Mammary epithelial cell (primary cell): ENCODE data around the gene SNTB2.

Experiments
- EZH2 ChIP-seq: IDR thresholded peaks from 2 replicates; pipeline ENCODE4 v1.6.1; 2012; ENCODE audit warnings: low read length, inconsistent platforms, borderline replicate concordance
- TF ChIP-seq, protein P1 (sequence below), 2 donors: IDR thresholded peaks in 1 of 2; conservative IDR thresholded peaks in 1 of 2; 2 replicates each; pipeline ENCODE4 v1.5.1; 2011 to 2012; ENCODE audit warnings: inconsistent platforms in 2 of 2, low read length in 2 of 2, mild to moderate bottlenecking in 2 of 2, control low read depth in 1 of 2, low read depth in 1 of 2; ENCODE audit not compliant: insufficient read depth in 1 of 2; ENCODE audit errors: extremely low read depth in 1 of 2

DNA sequence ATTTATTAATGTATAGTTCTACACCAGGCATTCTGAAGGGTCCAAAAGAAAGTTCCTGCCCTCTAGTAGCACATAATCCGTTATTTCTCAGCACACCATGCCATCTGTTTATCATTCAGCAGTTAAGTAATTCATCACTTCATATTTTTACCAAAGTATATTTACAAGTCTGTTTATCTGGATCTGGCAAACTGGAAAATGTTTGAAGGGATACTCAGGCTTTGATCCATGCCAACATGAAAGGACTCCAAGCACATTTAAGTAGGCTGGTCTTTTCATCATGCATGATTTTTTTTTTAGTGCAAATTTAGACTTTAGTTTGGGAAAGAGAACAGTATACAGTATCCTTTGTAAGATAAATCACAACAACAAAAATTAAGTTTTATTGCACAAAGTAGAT, 120.1 kb downstream of the SNTB2 start:
- no peak for TF ChIP-seq EZH2
- TF ChIP-seq, protein P1, sequence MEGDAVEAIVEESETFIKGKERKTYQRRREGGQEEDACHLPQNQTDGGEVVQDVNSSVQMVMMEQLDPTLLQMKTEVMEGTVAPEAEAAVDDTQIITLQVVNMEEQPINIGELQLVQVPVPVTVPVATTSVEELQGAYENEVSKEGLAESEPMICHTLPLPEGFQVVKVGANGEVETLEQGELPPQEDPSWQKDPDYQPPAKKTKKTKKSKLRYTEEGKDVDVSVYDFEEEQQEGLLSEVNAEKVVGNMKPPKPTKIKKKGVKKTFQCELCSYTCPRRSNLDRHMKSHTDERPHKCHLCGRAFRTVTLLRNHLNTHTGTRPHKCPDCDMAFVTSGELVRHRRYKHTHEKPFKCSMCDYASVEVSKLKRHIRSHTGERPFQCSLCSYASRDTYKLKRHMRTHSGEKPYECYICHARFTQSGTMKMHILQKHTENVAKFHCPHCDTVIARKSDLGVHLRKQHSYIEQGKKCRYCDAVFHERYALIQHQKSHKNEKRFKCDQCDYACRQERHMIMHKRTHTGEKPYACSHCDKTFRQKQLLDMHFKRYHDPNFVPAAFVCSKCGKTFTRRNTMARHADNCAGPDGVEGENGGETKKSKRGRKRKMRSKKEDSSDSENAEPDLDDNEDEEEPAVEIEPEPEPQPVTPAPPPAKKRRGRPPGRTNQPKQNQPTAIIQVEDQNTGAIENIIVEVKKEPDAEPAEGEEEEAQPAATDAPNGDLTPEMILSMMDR (conservative IDR thresholded peaks at IDR 0.05 in 1 of 2, IDR thresholded peaks at IDR 0.05 in 1 of 2; ENCODE audit: extremely low read depth in 1 of 2, insufficient read depth in 1 of 2, low read depth in 1 of 2, low read length in 2 of 2) = no peak
